ENCODE data around the gene CCNJL. TPM values are rescaled to one million over a fixed set of nuclear protein-coding genes. Genes with fewer than 3 reads are reported as not detected.

The CCNJL gene
- total and polyA plus RNA-seq, 5 experiments from 2014 or later: not detected

DNA sequence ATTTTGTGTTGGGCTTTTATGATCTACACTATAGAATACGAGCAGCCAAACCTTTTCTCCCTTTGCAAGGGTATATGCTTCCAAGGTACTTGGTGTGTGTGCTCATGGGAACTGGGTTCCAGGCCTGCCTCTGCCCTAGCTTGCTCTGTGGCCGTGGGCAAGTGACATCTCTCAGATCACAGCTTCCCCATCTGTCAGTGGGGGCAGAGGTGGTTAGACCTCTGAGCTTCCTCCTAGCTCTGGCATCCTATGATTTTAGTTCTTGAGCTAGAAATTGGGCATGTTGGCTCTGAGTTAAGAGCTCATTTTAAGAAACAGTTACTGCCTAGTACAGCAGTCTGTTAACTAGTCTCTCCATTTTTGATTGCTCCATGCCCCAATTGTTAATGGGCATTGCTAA lies 12.5 kb upstream of the CCNJL start:
- Mint-ChIP-seq H3K9me3 (no peaks in the 10 kb centered on the region), H3K27me3 (peaks cover 1 to 17% (median 15%) of the 10 kb centered on the region in 5 donors), H3K4me1 (peaks cover 0 to 2% (median under 1%) of the 10 kb centered on the region in 4 donors), H3K4me3 (no peak overlapping the region), H3K27ac (peak overlapping the region in 1 of 10 donors; percentile 52), H3K36me3 (no peaks in the 10 kb centered on the region)
- POLR2A ChIA-PET: no interaction called here
- ATAC-seq (no peak), DNase-seq (no peak)

DNA sequence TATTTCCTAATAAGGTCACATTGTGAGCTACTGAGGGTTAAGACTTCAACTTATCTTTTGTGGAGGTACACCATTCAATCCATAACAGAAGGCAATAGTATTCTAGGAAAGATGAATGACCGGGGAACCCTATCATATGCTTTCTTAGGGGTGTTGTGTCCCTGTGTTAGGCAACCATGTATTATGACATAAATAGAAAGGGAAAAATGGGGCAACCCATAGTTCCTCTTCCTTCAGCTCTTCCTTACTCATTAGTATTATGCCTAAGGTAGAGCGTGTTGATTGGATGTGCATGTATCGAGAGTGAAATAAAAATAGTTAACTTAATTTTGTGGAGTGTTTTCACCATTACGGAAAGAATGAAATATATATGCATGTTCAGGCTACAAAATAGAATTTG lies 6.0 kb upstream of the CCNJL start:
- Mint-ChIP-seq H3K27ac (no peak overlapping the region), H3K4me1 (no peaks in the 10 kb centered on the region), H3K4me3 (no peak overlapping the region), H3K27me3 (peaks cover 16 to 62% (median 33%) of the 10 kb centered on the region in 5 donors), H3K9me3 (no peaks in the 10 kb centered on the region), H3K36me3 (no peaks in the 10 kb centered on the region)
- ATAC-seq (no peak), DNase-seq (no peak)
- POLR2A ChIA-PET: no interaction called here

DNA sequence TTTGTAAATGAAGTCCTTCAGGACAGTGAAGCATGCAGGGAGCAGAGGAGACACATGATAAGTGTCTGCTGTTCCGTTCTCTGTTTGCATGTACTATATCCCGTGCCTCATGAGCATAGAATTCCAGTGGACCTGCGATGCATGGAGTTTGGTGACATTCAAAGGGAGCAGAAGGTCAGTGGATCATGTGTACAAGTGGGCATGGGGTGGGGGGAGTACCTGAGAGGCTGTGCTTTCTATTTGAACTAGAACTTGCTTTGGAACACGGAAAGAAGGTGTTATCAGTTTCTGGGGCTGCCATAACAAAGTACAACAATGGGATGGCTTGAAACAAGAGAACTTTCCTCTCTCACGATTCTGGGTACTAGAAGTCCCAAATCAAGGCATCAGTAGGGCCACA lies 5.1 kb upstream of the CCNJL start:
- H3K4me3 Mint-ChIP-seq: no peak overlapping the region
- DNase-seq: no peak
- ATAC-seq: no peak
- H3K27me3 Mint-ChIP-seq: peaks cover 23 to 71% (median 41%) of the 10 kb centered on the region in 5 donors
- H3K27ac Mint-ChIP-seq: no peak overlapping the region
- H3K9me3 Mint-ChIP-seq: no peaks in the 10 kb centered on the region
- H3K36me3 Mint-ChIP-seq: no peaks in the 10 kb centered on the region
- H3K4me1 Mint-ChIP-seq: peaks cover 3 to 7% (median 6%) of the 10 kb centered on the region in 4 donors
- POLR2A ChIA-PET: no interaction called here

DNA sequence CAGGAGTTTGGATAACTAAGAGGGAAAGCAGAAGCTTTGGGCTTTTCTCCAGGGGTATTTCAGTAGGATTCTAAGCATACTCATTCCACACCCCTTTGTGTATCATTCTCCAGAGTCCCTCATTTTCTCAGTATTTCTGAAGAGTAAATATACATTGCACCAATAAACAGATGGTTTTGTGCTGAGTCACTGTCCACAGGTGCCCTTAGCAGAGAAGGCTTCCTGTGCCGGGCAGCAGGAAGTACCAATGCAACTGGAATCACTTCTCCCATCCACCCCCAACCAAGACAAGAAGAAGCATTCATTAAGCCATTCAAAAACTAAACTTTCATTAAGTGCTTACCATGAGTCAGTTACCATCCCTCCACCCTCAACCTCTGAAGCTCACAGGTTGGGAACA lies 3.6 kb upstream of the CCNJL start:
- Mint-ChIP-seq H3K4me1 (peaks cover 5 to 15% (median 9%) of the 10 kb centered on the region in 4 donors), H3K4me3 (no peak overlapping the region), H3K27me3 (peaks cover 24 to 77% (median 40%) of the 10 kb centered on the region in 5 donors), H3K9me3 (no peaks in the 10 kb centered on the region), H3K27ac (no peak overlapping the region), H3K36me3 (no peaks in the 10 kb centered on the region)
- ATAC-seq (no peak), DNase-seq (no peak)
- POLR2A ChIA-PET: no interaction called here

DNA sequence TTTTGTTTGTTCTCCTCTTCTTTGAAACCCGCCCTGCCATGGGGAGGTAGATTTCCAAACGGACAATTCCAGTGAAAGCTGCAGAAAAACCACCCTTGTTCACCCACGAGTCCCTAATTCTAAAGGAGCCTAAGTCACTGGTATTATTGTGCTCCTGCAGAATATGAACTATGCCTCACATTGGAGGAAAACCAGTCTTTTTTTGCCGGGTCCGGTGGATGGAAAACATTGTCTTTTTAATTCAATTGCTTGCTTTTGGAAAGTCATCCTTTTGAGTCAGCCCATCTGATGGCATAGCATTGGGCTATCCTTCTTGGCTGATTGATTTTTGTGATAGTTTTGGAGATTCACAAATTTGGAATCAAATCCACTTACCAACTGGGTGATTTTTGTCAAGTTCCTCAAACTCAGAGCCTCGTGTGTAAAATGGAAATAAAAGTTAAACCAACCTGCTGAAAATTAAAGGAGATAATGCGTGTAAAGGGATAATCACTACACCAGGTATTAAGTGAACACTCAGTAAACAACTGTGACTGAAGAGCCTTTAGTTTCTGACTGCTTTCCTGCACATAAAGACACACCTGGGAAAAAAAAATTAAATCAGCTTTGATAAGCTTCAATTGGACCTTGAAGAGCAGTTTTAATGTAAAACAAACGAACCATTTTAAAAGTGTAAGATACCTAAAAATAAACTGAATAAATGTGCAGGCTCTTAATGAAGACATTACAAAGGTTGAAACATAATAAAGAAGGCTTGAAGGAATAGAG lies 780 bp upstream of the CCNJL start:
- peaks cover 39 to 90% (median 62%) of the 10 kb centered on the region in 5 donors for H3K27me3 Mint-ChIP-seq
- no peak for ATAC-seq
- H3K9me3 Mint-ChIP-seq: no peaks in the 10 kb centered on the region
- H3K4me3 Mint-ChIP-seq: peak overlapping the region; percentile 67 to 93 (median 84)
- H3K36me3 Mint-ChIP-seq: no peaks in the 10 kb centered on the region
- peaks cover 5 to 22% (median 9%) of the 10 kb centered on the region in 4 donors for H3K4me1 Mint-ChIP-seq
- DNase-seq: no peak
- H3K27ac Mint-ChIP-seq: peak overlapping the region in 1 of 10 donors; percentile 20
- POLR2A ChIA-PET: no interaction called here

DNA sequence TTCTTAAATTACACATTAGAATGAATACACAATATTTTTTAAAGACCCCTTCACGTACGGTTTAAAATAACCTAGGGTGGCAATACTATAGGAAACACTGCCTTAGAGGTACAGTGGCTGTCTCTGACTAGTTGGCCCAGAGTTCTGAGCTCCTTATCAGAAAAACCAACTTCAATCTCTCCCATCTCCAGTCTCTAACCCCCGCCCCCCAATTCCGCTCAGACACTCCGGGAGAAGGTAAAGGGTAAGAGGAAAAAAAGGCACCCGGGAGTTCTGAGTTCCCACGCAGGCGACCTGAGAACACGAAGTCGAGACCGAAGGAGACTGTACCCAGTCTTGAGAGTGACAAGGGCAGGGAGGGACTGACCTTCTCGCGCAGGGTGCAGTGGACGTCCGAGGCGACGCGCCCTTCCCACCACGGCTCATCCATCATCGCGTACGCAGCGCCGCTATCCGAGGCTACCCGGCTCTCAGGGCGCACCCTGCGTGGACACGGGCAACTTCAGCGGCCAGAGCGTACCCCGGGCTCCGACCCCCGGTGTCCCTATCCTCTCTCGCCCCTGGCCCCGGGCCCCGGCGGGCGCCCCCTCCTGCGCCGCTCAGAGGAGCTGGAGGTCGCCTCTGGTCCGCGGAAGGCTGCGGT lies 752 bp downstream of the CCNJL start:
- no peaks in the 10 kb centered on the region for H3K9me3 Mint-ChIP-seq
- peak overlapping the region; percentile 4 to 81 (median 76) for H3K4me3 Mint-ChIP-seq
- ATAC-seq (no peak), DNase-seq (no peak)
- no peak overlapping the region for H3K27ac Mint-ChIP-seq
- H3K27me3 Mint-ChIP-seq: peaks cover 42 to 95% (median 65%) of the 10 kb centered on the region in 5 donors
- H3K36me3 Mint-ChIP-seq: no peaks in the 10 kb centered on the region
- POLR2A ChIA-PET: no interaction called here
- peaks cover 5 to 22% (median 9%) of the 10 kb centered on the region in 4 donors for H3K4me1 Mint-ChIP-seq

DNA sequence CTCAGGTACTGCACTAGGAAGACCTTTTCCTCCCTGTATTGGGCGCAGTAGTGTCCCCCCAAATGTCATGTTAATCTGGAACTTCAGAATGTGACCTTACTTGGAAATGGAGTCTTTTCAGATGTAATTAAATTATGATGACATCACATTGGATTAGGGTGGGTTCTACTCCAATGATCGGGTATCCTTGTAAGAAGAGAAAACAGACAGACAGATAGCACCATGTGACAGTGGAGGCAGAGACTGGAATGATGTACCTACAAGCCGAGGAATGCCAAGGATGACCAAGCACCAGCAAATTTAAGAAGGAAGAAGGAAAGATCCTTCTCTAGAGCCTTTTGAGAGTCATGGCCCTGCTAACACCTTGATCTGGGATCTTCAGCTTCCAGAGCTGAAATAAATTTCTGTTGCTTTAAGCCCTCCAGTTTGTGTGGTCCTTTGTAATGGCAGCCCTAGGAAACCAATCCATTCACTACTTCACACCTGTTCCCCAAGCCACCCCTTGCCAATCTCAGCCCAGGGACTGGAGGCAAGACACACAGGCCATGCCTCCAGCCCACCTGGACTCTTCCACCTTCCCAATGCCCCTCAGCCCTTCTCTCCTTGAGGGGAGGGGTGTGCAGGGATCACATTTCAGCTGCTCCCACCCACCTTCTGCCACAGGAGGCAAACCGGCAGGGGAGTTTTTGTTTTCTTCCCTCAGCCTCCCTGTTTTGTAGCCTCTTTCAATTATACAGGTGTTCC lies 1.6 kb downstream of the CCNJL start:
- ATAC-seq (no peak), DNase-seq (no peak)
- POLR2A ChIA-PET: no interaction called here
- no peaks in the 10 kb centered on the region for H3K36me3 Mint-ChIP-seq
- no peaks in the 10 kb centered on the region for H3K9me3 Mint-ChIP-seq
- H3K27ac Mint-ChIP-seq: no peak overlapping the region
- peaks cover 5 to 22% (median 9%) of the 10 kb centered on the region in 4 donors for H3K4me1 Mint-ChIP-seq
- peaks cover 39 to 92% (median 59%) of the 10 kb centered on the region in 5 donors for H3K27me3 Mint-ChIP-seq
- H3K4me3 Mint-ChIP-seq: peak overlapping the region in 2 of 10 donors; percentile 30 to 32

DNA sequence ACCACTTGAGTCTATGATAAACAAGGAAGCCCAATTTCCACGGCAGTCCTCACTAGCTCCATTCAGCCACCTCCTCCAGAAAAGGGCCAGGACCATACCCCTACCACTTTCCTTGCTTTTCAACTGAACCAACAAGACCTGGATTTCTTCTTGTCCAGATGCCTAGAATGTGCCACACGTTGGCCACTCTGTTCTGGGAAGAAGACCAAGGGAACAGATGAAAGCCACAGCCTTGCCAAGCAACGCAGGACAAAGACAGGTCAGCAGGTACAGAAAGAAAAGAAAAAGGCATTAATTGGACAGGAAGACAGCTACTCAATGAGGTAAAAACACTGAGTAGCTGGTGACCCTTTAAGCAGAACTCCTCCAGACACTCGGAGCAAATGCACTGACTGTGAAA lies 2.2 kb downstream of the CCNJL start:
- H3K27me3 Mint-ChIP-seq: peaks cover 38 to 92% (median 56%) of the 10 kb centered on the region in 5 donors
- POLR2A ChIA-PET: no interaction called here
- no peaks in the 10 kb centered on the region for H3K9me3 Mint-ChIP-seq
- DNase-seq (no peak), ATAC-seq (no peak)
- H3K36me3 Mint-ChIP-seq: no peaks in the 10 kb centered on the region
- no peak overlapping the region for H3K27ac Mint-ChIP-seq
- no peak overlapping the region for H3K4me3 Mint-ChIP-seq
- peaks cover 5 to 22% (median 9%) of the 10 kb centered on the region in 4 donors for H3K4me1 Mint-ChIP-seq

DNA sequence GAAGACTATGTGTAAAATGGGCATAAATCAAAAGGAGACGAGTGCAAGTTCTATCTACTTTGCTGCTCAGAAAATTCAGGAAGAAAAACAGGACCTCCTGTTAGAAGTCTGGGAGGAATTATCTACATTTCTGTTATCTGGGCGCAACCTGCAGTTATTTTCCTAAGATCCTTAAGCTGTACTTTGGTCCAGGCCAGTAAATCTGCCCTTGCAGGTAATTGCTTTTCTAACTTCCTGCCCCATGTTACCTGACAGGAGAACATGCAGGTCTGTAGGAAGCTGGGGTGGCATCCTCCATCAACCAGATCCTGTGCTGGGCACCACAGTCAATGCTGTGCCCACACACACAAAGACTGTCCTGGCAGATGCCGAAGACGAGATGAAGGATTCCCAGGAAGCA lies 5.7 kb downstream of the CCNJL start:
- H3K27ac Mint-ChIP-seq: no peak overlapping the region
- H3K9me3 Mint-ChIP-seq: no peaks in the 10 kb centered on the region
- H3K4me3 Mint-ChIP-seq: no peak overlapping the region
- no peaks in the 10 kb centered on the region for H3K36me3 Mint-ChIP-seq
- POLR2A ChIA-PET: no interaction called here
- DNase-seq (no peak), ATAC-seq (no peak)
- H3K27me3 Mint-ChIP-seq: peaks cover 28 to 75% (median 49%) of the 10 kb centered on the region in 5 donors
- H3K4me1 Mint-ChIP-seq: peaks cover 0 to 14% (median 3%) of the 10 kb centered on the region in 4 donors

DNA sequence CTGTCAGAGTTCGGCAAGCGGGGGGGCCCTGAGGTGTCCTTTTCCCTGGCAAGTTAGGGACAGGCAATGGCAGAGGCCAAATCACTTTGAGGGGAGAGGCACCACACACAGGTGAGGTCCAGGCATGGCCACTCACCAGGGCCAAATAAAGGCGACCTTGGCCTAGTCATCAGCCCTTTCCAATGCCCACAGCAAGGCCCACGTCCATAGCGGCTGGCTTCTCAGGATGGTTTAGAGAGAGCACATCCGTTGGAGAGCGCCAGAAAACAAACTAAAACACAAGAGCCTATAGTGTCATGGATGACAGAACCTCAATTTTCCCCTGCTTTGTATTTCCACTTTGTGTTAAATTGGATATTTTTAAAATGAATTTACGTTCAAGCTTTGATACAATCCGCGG lies 7.0 kb downstream of the CCNJL start:
- no peak overlapping the region for H3K4me3 Mint-ChIP-seq
- H3K27ac Mint-ChIP-seq: no peak overlapping the region
- POLR2A ChIA-PET: no interaction called here
- no peak for DNase-seq
- no peak for ATAC-seq
- no peaks in the 10 kb centered on the region for H3K36me3 Mint-ChIP-seq
- peaks cover 0 to 4% (median 0%) of the 10 kb centered on the region in 4 donors for H3K4me1 Mint-ChIP-seq
- H3K9me3 Mint-ChIP-seq: no peaks in the 10 kb centered on the region
- H3K27me3 Mint-ChIP-seq: peaks cover 17 to 61% (median 36%) of the 10 kb centered on the region in 5 donors

DNA sequence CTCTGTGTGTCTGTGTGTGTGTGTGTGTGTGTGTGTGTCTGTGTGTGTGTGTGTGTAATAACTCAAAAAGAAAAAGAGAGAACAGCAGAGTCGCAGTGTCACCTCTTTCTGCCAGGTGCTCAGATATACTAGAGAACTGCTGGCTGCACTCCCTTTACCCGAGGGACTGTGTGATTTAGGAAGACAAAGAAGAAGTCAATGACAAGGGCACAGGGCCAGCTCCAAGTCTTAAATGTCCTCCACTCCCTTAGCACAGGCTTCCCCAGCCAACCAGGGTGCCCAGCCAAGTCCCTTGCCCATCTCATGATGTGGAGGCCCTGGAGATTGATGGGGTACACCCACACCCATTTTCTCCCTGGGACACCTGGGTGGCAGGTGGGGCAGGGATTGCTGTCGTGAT lies 8.7 kb downstream of the CCNJL start:
- no peak overlapping the region for H3K27ac Mint-ChIP-seq
- H3K4me3 Mint-ChIP-seq: no peak overlapping the region
- ATAC-seq: no peak
- H3K9me3 Mint-ChIP-seq: no peaks in the 10 kb centered on the region
- peaks cover 7 to 45% (median 23%) of the 10 kb centered on the region in 5 donors for H3K27me3 Mint-ChIP-seq
- POLR2A ChIA-PET: no interaction called here
- H3K36me3 Mint-ChIP-seq: no peaks in the 10 kb centered on the region
- DNase-seq: no peak
- no peaks in the 10 kb centered on the region for H3K4me1 Mint-ChIP-seq

DNA sequence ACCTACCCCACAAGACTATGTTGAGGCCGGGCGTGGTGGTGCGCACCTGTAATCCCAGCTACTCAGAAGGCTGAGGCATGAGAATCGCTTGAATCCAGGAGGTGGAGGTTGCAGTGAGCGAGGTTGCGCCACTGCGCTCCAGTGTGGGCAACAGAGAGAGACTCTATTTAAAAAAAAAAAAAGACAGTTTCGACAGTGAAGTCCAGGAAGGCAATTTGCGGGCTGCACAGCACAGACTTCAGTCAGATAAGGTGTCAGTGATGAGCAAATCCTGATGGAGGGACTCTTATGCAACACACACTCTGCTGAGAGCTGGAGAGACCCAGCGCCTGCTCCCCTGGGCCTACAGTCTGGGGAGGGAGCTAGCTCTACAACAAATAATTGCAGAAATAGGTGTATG lies 14.2 kb downstream of the CCNJL start:
- POLR2A ChIA-PET: no interaction called here
- Mint-ChIP-seq H3K27me3 (peaks cover 0 to 3% (median 1%) of the 10 kb centered on the region in 5 donors), H3K4me3 (no peak overlapping the region), H3K4me1 (peaks cover 0 to 22% (median 0%) of the 10 kb centered on the region in 4 donors), H3K9me3 (no peaks in the 10 kb centered on the region), H3K36me3 (no peaks in the 10 kb centered on the region), H3K27ac (no peak overlapping the region)
- DNase-seq: no peak
- ATAC-seq: no peak

DNA sequence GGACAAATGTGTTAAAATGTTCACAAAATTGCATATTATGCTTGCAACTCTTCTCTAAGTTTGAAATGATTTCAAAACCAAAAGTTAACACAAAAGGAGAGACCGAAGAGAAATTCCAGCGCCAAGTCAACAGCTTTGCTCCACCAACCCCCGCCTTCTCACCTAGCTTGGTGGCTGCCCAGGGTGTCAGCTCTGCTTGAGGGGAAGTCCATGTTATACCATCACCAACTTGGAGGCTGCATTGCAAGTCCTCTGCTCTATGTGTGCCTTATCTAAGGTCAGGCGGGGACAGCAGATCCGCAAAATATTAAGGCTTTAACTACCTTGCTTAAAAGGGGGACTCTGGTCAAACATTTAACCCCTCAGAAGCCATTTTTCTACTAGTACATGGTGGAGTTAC lies 14.6 kb downstream of the CCNJL start:
- no peak overlapping the region for H3K4me3 Mint-ChIP-seq
- no peak overlapping the region for H3K27ac Mint-ChIP-seq
- H3K27me3 Mint-ChIP-seq: peaks cover 0 to 2% (median under 1%) of the 10 kb centered on the region in 5 donors
- ATAC-seq: no peak
- peaks cover 0 to 22% (median 0%) of the 10 kb centered on the region in 4 donors for H3K4me1 Mint-ChIP-seq
- no peaks in the 10 kb centered on the region for H3K9me3 Mint-ChIP-seq
- no peaks in the 10 kb centered on the region for H3K36me3 Mint-ChIP-seq
- POLR2A ChIA-PET: no interaction called here
- DNase-seq: no peak
